SK-N-SH treated with all-trans-retinoic acid at 6 μM for 48 hours (cell line): ENCODE results near the gene CLCN4.

Experiments used
- ATAC-seq: fragments of 200-7000 bp; cut with Tn5 transposase; 3 replicates; pipeline ENCODE4 v1.9.1; 2020; ENCODE audit warnings: mild to moderate bottlenecking, moderate library complexity
- ARNTL ChIP-seq: fragments of 450-650 bp; formaldehyde crosslinking; IDR thresholded peaks from 2 replicates; pipeline ENCODE4 v1.5.0; 2020; ENCODE audit warnings: low read depth, mild to moderate bottlenecking, moderate library complexity, borderline replicate concordance
- BACH2 ChIP-seq: fragments of 250-450 bp; sonication (Bioruptor Pico); IDR thresholded peaks from 2 replicates; pipeline ENCODE4 v1.9.0; 2021; ENCODE audit warnings: mild to moderate bottlenecking, borderline replicate concordance
- CREB5 ChIP-seq: fragments of 250-450 bp; sonication (Bioruptor Pico); IDR thresholded peaks from 2 replicates; pipeline ENCODE4 v1.5.1; 2020; ENCODE audit warnings: low read depth, mild to moderate bottlenecking, moderate library complexity
- CSDC2 ChIP-seq: fragments of 250-450 bp; sonication (Bioruptor Pico); IDR thresholded peaks from 2 replicates; pipeline ENCODE4 v1.5.0; 2020; ENCODE audit warnings: mild to moderate bottlenecking, moderate library complexity
- CSRNP3 ChIP-seq: fragments of 250-450 bp; sonication (Bioruptor Pico); IDR thresholded peaks from 2 replicates; pipeline ENCODE4 v1.5.1; 2021; ENCODE audit warnings: mild to moderate bottlenecking, moderate library complexity
- GLIS3 ChIP-seq: fragments of 250-450 bp; sonication (Bioruptor Pico); IDR thresholded peaks from 2 replicates; pipeline ENCODE4 v1.5.0; 2020; ENCODE audit warnings: mild to moderate bottlenecking, moderate library complexity
- ISL1 ChIP-seq: fragments of 250-450 bp; sonication (Bioruptor Pico); IDR thresholded peaks from 2 replicates; pipeline ENCODE4 v2.1.2; 2022; ENCODE audit warnings: mild to moderate bottlenecking, moderate library complexity
- POU6F1 ChIP-seq: fragments of 250-450 bp; sonication (Bioruptor Pico); IDR thresholded peaks from 2 replicates; pipeline ENCODE4 v1.8.0; 2021; ENCODE audit warnings: low read depth, mild to moderate bottlenecking, moderate library complexity, borderline replicate concordance
- PPARA ChIP-seq: fragments of 250-450 bp; sonication (Bioruptor Pico); IDR thresholded peaks from 2 replicates; pipeline ENCODE4 v1.5.0; 2020; ENCODE audit warnings: mild to moderate bottlenecking, borderline replicate concordance
- RARB ChIP-seq: fragments of 250-450 bp; sonication (Bioruptor Pico); IDR thresholded peaks from 2 replicates; pipeline ENCODE4 v1.8.0; 2021; ENCODE audit warnings: mild to moderate bottlenecking, moderate library complexity
- SNAI2 ChIP-seq: fragments of 250-450 bp; sonication (Bioruptor Pico); IDR thresholded peaks from 2 replicates; pipeline ENCODE4 v1.5.0; 2020; ENCODE audit warnings: mild to moderate bottlenecking, moderate library complexity
- TCF4 ChIP-seq: fragments of 250-450 bp; sonication (Bioruptor Pico); IDR thresholded peaks from 2 replicates; pipeline ENCODE4 v1.8.0; 2021; ENCODE audit warnings: mild to moderate bottlenecking, moderate library complexity, borderline replicate concordance
- TOX ChIP-seq: fragments of 250-450 bp; sonication (Bioruptor Pico); IDR thresholded peaks from 2 replicates; pipeline ENCODE4 v1.8.0; 2021; ENCODE audit warnings: mild to moderate bottlenecking, moderate library complexity, borderline replicate concordance
- TSHZ2 ChIP-seq: fragments of 250-450 bp; sonication (Bioruptor Pico); IDR thresholded peaks from 2 replicates; pipeline ENCODE4 v1.5.0; 2020; ENCODE audit warnings: mild to moderate bottlenecking, moderate library complexity
- ZC3H10 ChIP-seq: fragments of 250-450 bp; sonication (Bioruptor Pico); IDR thresholded peaks from 2 replicates; pipeline ENCODE4 v1.5.1; 2021; ENCODE audit warnings: mild to moderate bottlenecking, moderate library complexity
- ZFP3 ChIP-seq: fragments of 250-450 bp; sonication (Bioruptor Pico); IDR thresholded peaks from 2 replicates; pipeline ENCODE4 v1.5.0; 2020; ENCODE audit warnings: mild to moderate bottlenecking, moderate library complexity
- ZFP30 ChIP-seq: fragments of 450-650 bp; formaldehyde crosslinking; IDR thresholded peaks from 2 replicates; pipeline ENCODE4 v1.5.0; 2022; ENCODE audit warnings: mild to moderate bottlenecking, moderate library complexity
- ZNF565 ChIP-seq: fragments of 450-650 bp; formaldehyde crosslinking; conservative IDR thresholded peaks from 2 replicates; pipeline ENCODE4 v1.5.0; 2020; ENCODE audit warnings: low read depth, mild to moderate bottlenecking, moderate library complexity
- ZNF70 ChIP-seq: fragments of 450-650 bp; formaldehyde crosslinking; IDR thresholded peaks from 2 replicates; pipeline ENCODE4 v1.5.0; 2020; ENCODE audit warnings: mild to moderate bottlenecking, moderate library complexity
- ZNF8 ChIP-seq: fragments of 450-650 bp; formaldehyde crosslinking; IDR thresholded peaks from 2 replicates; pipeline ENCODE4 v1.5.0; 2020; ENCODE audit warnings: mild to moderate bottlenecking, moderate library complexity
- TF ChIP-seq, protein P1 (sequence below): fragments of 250-450 bp; sonication (Bioruptor Pico); IDR thresholded peaks from 2 replicates; pipeline ENCODE4 v1.8.0; 2020; ENCODE audit warnings: mild to moderate bottlenecking, moderate library complexity, borderline replicate concordance

The CLCN4 gene

DNA sequence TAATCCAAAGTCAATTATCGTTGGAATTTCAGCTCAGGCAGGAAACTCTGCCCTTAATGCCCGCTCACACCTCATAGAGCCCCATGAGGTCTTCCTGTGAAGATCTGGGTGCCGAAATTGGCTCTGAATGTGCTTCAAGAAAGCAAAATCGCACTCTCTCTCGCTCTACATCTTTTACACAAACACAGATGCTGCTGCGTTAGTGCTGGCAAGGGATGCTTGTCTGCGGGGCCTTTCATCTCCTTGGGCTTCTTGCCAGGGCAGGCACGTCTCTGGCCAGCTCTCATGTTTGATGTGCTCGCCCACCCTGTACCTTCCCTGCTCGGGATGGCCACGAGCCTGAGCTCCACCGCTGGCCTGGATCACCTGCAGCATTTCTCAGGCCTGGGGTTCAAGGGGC, 66.5 kb downstream of the CLCN4 start:
- TF ChIP-seq PPARA (CRISPR knock-in tag) = no peak
- TF ChIP-seq ZFP30 (CRISPR knock-in tag) = no peak
- TF ChIP-seq TCF4 = no peak
- TF ChIP-seq CSDC2 (CRISPR knock-in tag) = no peak
- no peak for TF ChIP-seq ZNF8 (CRISPR knock-in tag)
- no peak for TF ChIP-seq GLIS3 (CRISPR knock-in tag)
- no peak for ATAC-seq

DNA sequence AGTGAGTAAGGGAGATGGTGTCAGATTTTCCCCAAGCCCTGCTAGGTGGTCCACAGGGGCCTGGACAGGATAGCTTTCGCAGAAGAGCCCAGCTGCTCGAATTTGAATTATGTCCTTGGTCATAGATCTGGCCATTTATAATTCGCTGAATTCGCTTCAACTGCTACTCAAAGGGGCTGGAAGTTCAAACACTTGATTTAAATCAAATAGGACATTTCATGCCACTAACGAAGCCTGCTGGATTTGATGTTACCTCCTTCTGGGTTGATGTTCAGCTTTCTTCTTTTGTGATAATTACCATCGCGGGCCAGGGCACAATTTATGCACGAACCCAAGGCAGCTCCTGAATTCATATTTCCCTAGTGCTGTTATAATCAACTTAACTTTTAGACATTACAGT, 67.0 kb downstream of the CLCN4 start:
- no peak for ATAC-seq
- no peak for TF ChIP-seq ZNF565
- no peak for TF ChIP-seq CSRNP3 (CRISPR knock-in tag)
- no peak for TF ChIP-seq ZFP3 (CRISPR knock-in tag)
- TF ChIP-seq POU6F1 = no peak
- TF ChIP-seq ZNF8 (CRISPR knock-in tag) = no peak
- TF ChIP-seq, protein P1, sequence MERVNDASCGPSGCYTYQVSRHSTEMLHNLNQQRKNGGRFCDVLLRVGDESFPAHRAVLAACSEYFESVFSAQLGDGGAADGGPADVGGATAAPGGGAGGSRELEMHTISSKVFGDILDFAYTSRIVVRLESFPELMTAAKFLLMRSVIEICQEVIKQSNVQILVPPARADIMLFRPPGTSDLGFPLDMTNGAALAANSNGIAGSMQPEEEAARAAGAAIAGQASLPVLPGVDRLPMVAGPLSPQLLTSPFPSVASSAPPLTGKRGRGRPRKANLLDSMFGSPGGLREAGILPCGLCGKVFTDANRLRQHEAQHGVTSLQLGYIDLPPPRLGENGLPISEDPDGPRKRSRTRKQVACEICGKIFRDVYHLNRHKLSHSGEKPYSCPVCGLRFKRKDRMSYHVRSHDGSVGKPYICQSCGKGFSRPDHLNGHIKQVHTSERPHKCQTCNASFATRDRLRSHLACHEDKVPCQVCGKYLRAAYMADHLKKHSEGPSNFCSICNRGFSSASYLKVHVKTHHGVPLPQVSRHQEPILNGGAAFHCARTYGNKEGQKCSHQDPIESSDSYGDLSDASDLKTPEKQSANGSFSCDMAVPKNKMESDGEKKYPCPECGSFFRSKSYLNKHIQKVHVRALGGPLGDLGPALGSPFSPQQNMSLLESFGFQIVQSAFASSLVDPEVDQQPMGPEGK (CRISPR knock-in tag) = no peak
- no peak for TF ChIP-seq TSHZ2 (CRISPR knock-in tag)
- no peak for TF ChIP-seq CREB5 (CRISPR knock-in tag)
- no peak for TF ChIP-seq BACH2
- TF ChIP-seq ISL1 (CRISPR knock-in tag) = no peak
- no peak for TF ChIP-seq ZC3H10
- no peak for TF ChIP-seq ZNF70 (CRISPR knock-in tag)
- TF ChIP-seq PPARA (CRISPR knock-in tag) = no peak
- no peak for TF ChIP-seq SNAI2 (CRISPR knock-in tag)
- TF ChIP-seq TOX = no peak

- no peak for ATAC-seq
- TF ChIP-seq TSHZ2 (CRISPR knock-in tag) (no peak), RARB (CRISPR knock-in tag) (no peak), ARNTL (no peak), POU6F1 (no peak), SNAI2 (CRISPR knock-in tag) (no peak)
- TF ChIP-seq, protein P1 (CRISPR knock-in tag) = no peak
Observed at GRCh38 chrX:10230222-10230621, 73.4 kb downstream of the CLCN4 start.
